HG02970 (cell line): ENCODE results near the gene HFE.
"Not testable (repeated sequence)": the region's sequence is repeated elsewhere in the genome, so short reads cannot be mapped to it uniquely, and the experiment has no call there.

Source experiments
- ATAC-seq: cut with Tn5 transposase; IDR thresholded peaks from one replicate; pipeline ENCODE4 v1.9.1; 2021; ENCODE audit warnings: mild to moderate bottlenecking, moderate library complexity, moderate number of reproducible peaks; ENCODE audit not compliant: unreplicated experiment, low FRiP score

HFE gene, protein sequence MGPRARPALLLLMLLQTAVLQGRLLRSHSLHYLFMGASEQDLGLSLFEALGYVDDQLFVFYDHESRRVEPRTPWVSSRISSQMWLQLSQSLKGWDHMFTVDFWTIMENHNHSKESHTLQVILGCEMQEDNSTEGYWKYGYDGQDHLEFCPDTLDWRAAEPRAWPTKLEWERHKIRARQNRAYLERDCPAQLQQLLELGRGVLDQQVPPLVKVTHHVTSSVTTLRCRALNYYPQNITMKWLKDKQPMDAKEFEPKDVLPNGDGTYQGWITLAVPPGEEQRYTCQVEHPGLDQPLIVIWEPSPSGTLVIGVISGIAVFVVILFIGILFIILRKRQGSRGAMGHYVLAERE

DNA sequence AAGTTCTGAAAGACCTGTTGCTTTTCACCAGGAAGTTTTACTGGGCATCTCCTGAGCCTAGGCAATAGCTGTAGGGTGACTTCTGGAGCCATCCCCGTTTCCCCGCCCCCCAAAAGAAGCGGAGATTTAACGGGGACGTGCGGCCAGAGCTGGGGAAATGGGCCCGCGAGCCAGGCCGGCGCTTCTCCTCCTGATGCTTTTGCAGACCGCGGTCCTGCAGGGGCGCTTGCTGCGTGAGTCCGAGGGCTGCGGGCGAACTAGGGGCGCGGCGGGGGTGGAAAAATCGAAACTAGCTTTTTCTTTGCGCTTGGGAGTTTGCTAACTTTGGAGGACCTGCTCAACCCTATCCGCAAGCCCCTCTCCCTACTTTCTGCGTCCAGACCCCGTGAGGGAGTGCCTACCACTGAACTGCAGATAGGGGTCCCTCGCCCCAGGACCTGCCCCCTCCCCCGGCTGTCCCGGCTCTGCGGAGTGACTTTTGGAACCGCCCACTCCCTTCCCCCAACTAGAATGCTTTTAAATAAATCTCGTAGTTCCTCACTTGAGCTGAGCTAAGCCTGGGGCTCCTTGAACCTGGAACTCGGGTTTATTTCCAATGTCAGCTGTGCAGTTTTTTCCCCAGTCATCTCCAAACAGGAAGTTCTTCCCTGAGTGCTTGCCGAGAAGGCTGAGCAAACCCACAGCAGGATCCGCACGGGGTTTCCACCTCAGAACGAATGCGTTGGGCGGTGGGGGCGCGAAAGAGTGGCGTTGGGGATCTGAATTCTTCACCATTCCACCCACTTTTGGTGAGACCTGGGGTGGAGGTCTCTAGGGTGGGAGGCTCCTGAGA is at the start of gene HFE:
Gene HFE, plus strand, starts transcription at position 146 of the 832 bp plus-strand sequence. Its CDS starts 12 bp downstream, at position 158.
- no peak for ATAC-seq

DNA sequence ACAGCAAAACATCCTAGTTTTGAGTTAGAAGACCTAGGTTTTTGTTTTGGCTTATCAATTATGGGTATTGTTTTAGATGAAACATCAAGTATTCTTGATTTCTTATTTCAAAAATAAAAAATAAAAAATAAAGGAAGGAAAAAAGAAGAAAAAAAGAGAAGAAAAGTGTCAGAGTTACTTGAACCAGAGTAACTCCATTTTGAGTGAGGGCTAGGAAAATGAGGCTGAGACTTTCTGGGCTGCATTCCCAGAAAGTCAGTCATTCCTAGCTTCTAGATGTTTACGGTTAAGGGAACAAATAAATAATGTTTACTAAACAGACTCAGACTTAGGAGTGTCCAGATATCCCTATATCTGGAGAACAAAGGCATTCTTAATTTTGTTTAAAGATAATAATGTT is 45.3 kb upstream of the HFE start:
- ATAC-seq: no peak

DNA sequence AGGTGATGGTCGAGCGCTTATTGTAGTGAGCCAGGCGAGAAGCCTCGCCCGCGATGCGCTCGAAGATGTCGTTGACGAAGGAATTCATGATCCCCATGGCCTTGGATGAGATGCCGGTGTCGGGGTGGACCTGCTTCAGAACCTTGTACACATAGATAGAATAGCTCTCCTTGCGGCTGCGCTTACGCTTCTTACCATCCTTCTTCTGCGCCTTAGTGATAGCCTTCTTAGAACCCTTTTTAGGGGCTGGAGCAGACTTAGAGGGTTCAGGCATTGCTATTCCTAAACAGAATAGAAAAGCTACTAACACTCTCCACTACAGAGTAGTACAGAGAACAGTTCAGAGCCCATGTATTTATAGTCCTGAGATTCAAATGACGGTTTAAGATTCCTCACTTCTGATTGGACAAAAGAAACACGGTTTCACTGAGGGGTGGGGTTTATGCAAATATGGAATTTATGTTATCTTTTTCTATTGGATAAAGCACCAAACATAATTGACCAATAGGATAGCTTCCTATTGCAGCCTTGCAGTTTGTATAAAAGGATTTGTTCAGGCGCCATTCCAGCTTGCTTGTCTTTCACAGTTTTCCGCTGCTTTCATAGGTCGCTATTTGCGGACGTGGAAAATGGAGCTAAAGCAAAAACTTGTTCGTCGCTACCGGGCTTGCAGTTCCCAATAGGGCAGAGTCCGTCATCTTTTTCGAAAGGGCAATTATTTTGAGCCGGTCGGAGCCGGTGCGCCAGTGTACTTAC is 43.7 kb upstream of the HFE start:
- peak; percentile 54 for ATAC-seq

DNA sequence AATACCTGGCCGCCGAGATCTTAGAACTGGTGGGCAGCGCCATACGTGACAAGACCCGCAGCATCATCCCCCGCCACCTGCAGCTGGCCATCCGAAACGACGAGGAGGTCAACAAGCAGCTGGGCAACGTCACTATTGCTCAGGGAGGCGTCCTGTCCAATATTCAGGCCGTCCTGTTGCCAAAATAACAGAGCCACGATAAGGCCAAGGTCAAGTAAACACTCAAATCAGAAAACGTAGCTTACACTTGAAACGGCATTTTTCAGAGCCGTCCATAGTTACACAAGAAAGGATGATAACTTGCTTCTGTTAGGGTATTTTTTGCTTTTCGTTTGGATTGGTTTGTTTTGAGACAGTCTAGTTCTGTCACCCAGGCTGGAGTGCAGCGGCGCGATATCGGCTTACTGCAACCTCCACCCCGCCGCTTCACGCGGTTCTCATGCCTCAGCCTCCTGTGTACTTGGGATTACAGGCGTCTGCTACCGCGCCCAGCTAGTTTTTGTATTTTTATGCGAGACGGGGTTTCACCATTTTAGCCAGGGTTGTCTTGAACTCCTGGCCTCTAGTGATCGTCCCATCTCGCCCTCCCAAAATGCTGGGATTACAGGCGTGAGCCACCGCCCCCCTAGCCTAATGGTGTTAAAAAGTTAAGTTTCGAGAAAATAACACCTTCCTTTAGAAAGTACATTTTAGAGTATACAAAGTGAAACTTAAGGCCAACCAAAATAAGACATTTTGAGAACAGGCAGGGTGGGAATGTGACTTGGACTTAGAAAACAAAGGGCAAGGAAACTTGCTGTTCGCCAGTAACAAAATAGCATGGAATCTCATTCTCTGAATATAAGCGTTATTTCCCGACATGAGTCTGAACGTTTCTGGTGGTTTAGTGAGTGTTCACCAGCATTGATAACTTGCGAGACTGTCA is 42.8 kb upstream of the HFE start:
- no peak for ATAC-seq

DNA sequence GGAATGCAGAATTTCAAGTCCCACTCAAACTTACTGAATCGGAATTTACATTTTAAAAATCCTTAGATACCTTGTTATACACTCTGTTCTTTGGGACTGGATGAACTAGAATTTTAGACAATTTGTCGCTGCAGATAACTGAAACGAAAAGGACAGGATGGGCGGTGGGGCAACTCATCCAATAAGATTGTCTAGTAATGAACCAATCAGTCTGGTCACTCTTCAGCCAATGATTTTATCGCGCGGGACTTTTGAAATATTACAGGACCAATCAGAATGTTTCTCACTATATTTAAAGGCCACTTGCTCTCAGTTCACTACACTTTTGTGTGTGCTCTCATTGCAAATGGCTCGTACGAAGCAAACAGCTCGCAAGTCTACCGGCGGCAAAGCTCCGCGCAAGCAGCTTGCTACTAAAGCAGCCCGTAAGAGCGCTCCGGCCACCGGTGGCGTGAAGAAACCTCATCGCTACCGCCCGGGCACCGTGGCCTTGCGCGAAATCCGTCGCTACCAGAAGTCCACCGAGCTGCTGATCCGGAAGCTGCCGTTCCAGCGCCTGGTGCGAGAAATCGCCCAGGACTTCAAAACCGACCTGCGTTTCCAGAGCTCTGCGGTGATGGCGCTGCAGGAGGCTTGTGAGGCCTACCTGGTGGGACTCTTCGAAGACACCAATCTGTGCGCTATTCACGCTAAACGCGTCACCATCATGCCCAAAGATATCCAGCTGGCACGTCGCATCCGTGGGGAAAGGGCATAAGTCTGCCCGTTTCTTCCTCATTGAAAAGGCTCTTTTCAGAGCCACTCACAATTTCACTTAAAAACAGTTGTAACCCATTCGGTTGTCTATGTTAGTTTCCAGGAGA is 41.9 kb upstream of the HFE start:
- ATAC-seq: peak; percentile 36

DNA sequence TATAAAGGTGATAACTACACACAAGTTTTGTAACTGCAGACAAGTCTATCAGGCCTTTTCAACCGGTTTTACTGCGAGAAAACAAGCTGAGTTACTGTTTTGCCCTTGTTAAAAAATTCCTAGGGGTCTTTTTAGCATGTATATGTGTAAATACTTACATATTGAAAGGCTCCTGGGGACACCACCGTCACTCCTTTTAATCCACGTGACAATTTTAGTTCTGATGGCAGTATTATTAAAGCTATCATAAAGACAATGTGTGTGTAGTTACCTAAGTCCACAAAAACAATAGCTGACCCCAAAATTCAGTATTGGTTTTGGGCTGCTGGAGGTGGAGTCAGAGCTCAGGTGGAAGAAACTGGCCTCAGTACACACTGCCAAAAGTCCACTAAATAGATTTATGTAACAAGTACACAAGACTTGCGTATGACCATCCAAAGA is 41.3 kb upstream of the HFE start:
- peak; percentile 3 for ATAC-seq

DNA sequence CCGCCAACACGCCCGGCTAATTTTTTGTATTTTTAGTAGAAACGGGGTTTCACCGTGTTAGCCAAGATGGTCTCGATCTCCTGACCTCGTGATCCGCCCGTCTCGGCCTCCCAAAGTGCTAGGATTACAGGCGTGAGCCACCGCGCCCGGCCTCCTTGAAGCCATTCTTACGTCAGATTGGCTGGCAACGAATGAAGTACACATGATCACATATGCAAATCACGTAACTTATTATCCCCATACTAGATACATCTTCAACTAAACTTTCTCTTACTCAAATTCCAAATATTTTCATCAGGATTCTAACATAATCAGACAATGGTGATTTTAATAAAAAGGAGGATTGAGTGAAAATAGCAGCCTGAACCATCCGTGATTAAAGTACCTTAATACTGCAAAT is 39.9 kb upstream of the HFE start:
- ATAC-seq: not testable (repeated sequence)

DNA sequence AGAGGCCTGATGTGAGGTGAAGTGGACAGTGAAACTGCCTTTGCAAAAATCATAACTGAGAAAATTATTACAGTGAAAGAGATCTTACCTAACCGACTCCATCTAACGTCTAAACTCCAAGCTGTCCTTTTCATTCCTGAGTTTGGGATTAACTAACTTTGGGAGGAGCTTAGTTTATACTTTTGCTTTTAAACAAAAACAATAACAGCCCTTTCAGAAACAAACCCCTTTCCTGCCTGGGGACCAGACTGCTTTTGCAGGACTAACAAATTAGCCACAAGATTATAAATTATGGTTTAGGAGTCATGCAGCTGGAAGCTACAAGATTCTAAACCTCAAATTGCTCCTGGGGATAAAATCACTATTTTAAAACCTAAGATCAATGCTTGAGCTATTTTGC is 38.6 kb upstream of the HFE start:
- ATAC-seq: no peak

DNA sequence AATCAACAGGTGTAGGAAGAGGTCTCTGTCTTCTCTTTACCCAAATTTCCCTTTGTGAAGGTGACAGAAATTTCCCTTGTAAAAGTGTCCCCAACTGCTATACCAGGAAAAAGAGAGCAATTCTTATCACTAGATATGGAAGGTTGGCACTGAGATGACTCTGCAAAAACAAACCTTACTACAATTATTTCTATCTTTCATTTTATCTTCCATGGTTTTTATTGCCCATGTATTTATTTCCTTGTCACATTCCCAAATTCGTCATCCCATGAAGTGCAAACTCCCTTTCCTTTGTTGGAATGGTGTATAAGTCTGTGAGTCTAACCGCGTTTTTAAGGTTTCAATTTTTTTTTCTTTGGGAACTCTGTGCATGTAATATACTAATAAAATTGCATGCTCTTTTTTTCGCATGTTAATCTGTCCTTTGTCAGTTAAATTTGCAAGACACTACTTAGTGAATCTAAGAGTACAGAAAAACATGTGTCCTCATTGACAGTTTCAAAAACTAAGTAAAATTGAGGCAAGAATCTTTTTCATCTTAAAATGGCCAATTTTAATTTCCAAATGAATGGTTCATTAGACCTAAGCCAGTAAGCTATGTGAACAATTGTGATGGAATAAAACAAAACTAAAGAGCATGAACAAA is 35.4 kb upstream of the HFE start:
- no peak for ATAC-seq

DNA sequence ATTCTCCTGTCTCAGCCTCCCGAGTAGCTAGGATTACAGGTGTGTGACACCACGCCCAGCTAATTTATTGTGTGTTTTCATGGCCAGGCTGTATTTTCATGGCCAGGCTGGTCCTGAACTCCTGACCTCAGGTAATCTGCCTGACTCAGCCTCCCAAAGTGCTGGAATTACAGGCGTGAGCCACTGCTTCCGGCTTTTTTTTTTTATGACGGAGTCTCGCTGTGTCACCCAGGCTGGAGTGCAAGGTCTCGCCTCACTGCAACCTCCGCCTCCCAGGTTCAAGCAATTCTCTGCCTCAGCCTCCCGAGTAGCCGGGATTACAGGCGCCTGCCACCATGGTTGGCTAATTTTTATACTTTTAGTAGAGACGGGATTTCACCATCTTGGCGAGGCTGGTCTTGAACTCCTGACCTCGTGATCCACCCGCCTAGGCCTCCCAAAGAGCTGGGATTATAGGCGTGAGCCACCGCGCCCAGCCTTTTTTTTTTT is 34.4 kb upstream of the HFE start:
- ATAC-seq: not testable (repeated sequence)

DNA sequence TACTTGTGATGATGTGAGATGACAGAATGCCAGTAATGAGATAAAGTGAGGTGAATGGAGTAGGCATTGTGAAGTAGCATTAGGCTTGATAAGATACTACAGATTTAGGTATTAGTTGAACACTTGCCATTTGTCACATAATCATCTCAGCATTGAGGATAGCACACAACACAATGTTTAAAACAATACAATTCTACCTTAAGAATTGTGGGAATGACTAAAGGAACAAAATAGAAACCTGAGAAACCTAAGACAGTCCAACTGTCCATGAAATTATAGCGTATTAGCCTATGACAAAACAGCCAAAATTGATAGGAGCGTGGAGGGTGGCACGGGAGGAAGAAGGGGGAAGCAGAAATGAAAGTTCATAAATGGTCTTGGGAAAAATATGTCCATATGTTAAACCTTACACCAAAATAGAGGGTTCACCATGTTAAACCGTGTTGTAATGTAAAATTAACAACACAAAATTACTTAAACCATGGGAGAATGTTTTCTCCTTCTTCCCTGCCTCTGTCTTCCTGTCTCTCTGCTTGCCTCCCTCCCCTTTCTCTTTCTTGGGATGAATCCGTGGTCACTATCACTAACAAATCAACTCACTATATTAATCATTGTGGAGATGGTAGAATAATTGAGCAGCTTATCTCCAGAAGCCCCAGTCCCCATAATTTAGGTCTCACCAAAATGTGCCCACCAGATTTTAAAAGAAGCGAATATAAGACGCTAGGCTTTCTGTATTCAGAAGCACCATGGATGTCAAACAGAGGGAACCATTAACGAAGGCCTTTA is 33.0 kb upstream of the HFE start:
- ATAC-seq: no peak

DNA sequence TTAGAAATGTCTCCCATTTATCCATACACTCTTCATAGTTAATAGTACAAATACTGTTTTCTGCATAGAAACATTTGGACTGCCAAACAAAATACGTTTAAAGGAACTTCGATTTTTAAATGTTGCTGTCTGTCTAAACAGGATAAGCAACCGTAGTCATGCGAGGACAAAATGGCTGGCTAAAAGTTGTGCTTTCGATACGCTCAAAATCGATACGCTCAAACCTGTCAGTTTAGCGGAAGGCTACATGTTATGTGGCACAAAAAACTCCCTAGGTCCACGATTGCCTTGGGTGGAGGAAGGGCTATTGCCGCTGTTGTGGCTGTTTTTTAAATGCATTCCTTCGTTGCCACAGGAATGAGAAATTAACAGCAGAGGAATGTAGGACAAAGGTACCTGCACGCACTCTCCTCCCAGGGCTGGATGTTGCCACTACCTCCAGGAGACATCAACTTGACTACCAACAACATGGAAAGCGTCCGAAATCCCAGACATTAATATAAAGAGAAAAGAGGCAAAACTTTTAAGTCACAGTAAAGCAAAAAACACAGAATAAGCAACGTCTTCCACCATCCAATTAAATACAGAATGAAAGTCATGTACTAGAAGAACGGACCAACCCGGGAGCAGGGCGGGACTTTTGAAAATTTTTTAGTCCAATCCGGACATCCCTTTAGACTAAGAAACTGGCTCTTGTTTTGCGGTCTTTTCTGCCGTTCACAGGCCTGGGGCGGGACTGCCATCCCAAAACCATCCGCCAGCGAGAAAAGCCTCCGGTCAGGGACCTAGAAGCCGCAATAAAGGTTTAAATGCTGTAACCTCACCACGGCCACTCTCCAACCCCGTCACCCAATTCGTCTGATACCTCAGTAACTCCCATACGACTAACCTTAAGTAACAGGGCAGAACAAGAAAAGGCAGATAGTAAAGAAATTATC is 32.2 kb upstream of the HFE start:
- ATAC-seq: peak; percentile 43

DNA sequence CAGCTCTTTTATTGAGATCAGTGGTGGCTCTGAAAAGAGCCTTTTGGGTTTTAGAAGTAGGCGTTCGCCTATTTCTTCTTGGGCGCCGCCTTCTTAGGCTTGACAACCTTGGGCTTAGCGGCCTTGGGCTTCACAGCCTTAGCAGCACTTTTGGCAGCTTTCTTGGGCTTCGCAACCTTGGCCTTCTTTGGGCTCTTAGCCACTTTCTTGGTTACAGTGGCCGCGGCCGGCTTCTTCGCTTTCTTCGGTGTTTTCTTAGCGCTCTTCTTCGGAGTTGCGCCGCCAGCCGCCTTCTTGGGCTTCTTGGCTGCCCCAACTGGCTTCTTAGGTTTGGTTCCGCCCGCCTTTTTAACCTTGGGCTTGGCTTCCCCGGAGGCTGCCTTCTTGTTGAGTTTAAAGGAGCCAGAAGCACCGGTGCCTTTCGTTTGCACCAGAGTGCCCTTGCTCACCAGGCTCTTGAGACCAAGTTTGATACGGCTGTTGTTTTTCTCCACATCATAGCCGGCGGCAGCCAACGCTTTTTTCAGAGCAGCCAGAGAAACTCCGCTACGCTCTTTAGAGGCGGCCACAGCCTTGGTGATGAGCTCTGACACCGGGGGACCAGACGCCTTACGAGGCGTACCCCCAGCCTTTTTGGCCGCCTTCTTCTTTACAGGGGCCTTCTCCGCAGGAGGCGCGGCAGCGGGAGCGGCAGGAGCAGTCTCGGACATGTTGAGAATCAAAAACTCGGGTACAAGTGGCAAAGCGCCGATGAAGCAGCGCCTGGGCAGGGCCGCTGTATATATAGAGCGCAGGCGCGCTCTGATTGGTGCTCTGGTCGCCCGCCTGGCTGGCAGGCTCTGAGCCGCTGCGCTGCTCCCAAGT is 31.3 kb upstream of the HFE start:
- ATAC-seq: peak; percentile 51

DNA sequence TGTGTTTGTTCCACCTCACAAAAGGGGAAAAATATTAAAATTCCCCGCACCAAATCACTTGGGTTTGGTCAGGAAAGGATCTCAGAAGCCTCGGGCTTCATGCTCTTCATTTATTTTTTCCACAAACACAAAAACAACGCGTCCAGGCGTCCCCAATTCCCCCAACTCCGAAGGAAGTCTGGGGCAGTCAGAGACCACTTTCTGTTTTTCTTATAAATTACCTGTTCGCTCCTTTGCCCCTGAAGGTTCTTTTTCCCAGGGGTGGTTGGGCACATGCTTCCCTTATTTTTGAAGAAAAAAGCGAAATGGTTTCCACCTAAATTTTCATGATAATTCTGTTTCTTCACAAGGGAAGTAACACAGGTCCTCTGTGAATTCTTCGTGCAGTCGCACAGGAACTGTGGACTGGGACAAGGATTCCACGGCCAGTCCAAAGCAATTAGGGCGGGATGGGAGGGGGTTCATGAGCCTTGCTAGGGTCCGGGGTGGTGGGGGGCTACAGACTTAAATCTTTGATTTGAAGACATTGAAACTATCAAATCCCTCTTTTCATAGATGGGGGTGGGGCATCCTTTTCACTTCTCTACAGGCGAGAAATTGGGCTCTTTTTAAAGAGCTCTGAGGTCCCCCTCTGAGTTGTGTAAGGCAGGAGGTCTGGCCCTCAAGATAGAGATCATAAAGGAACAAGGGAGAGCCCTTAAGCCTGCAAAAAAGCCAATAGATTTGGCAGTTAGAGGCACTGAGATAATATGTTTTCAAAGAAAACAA is 30.5 kb upstream of the HFE start:
- ATAC-seq: no peak

DNA sequence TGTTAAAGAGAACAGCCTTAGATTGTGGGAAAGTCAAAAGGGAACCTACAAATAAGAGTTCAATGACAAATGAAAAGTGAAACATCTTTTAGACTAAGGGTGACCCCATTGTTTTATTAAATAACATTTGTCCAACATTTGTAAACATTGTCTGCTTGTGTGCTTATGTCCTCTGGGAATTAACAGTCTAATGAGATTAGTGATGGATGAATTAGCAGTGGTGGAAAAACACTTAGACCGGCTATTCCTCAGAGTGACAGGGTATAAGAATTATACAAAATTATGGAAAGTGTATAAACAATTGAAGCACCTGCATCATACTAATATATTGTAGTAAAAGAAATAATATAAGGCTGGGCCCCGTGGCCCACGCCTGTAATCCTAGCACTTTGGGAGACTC is 29.3 kb upstream of the HFE start:
- ATAC-seq: no peak
